CD4-positive, alpha-beta T cell treated with Interleukin-21 for 1 hour (primary cell): Measurements from ENCODE around the gene PDZD8.
"Not testable (repeated sequence)": the region's sequence is repeated elsewhere in the genome, so short reads cannot be mapped to it uniquely, and the experiment has no call there.

Experiments used
- DNase-seq: peaks from one replicate; pipeline ENCODE4 v3.0.0-alpha.2; 2020

PDZD8 gene

DNA sequence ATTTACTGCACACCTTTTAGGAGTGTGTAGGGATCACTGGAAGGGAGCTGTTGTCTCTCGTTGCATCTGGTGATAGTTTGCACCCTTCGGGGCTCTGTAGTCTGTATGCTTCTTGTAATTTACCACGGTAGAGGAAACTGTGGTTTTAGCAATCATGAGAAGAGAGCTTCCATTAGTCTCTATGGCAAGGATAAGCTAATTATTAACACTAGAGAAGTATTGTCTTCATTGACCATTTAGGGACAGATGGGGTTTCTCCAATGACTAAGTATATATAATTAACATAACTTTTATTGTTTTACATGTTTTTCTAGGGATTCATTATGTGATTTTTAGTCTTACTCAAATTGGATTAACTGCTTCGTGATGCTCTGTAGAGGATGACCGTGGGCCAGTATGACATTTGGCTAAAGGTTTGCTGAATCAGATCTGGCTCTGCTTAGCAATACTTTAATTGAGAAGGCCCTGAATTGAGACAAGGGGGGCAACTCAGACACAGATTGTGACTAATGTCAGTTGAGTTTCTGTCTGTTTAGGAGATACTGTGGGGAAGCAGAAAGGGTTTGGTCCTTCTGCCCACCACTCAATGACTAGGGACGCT lies 125.6 kb downstream of the PDZD8 start:
- no peak for DNase-seq

DNA sequence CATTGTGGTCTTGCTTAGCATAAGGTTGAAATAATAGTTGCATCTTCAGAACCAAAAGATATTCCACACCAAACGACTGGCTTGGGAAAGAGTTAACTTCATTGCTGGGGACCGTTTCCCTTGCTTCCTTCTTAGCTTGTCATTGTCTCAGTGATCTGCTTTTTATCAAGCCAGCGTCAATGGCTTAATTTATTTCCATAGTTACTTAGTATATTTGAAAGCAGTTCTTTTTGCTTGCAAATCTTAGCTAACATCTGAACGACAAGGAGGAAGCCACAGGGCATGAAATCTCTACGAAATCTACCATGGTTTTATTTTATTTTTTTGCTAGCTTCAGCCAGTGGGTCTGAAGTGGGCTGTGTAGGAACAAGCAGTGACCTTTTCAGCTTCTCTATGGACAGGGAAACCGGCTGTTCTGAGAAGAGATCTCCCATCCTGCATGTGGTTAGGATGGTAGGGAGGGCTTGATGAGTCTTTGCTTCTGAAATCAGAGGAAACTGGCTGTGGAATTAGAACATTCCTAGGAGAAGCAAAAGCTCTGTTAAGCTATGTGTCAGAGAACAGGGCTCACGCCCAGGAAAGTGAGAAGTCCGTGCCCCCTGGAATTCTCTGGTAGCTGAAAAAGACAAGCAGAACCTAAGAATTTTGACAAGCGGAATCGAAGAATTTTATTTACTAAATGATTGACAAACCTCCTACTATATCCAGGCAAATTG lies 126.3 kb downstream of the PDZD8 start:
- DNase-seq, result no peak

DNA sequence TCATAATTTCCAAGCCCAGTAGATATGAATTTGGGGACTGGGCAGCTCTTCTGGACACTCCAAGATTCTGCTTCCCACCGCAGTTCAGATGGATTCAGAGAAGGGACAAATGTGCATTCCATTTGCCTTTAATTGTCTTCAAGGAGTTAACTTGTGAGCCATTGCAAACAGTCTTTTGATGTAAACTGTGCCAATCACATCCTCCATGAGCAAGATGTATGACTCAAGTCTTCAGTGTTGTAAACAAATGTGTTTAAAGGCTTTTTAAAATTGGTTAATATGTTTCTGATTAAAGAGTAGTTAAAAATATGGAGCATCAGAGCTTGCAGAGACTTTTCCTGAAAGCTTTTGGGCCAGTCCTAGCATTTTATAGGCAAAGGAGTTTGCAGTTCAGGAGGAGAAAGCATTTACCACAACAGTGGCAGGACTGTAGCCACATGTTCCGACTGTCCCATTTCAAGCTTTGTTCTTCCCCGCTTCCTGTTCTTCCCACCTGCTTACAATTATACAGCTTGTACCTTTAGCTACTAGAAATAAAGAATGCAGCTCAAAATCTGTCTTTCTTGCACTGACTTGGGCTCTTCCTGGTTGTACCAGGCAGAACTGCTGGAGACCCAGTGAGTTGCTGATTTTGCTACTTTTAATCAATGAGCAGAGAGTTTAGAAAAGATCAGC lies 128.1 kb downstream of the PDZD8 start:
- no peak for DNase-seq

DNA sequence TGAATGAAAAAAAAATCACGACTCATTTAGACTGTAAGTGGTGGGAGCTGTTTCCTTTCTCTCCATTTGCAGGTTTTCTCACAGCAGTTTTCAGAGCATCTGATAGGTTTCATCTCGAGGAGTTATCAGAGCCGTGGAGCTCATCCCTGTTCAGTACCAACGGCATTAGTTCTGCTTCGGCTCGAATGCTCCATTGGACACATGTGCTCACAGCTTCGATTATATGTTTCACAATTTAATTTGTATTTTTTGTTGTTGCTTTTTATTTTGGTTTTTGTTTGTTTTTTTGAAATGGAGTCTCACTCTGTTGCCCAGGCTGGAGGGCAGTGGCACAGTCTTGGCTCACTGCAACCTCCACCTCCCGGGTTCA lies 132.8 kb downstream of the PDZD8 start:
- no peak for DNase-seq

DNA sequence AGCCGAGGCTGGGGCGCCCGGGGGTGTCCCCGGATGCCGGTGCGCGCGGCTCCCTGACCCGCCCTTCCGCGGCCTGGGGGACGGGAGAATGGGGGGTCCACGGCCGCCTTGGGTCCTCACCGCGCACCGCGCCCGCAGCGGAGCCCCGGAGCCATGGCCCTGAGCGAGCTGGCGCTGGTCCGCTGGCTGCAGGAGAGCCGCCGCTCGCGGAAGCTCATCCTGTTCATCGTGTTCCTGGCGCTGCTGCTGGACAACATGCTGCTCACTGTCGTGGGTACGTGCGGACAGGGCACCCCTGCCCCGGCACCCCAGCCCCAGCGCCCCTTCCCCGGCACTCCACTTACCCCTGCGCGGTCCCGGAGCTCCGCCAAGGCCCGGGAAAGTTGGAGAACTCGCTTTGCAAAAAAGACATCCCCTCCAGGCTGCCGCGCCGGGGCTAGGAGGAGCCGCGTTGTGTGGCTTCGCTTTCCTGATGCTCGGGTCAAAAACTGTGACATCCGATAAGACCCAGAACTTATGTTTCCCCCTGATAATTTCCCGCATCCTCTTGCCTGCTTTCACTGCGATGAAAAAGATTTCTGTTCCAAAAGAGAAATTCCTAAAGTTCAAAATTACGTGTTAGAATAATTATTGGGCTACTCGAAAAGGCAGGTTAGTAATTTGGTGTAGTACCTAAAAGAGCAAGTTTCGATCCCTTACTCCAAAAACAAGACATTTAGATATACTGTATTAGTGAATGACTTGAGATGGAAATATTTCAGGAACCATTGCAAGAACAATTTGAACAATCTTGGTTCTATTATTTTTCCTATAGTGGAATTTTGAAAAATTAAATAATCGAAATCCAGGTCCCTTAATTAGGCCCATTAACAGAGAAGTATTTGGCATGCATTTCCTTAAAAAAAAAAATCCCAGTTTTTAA lies 133.4 kb downstream of the PDZD8 start:
- no peak for DNase-seq

DNA sequence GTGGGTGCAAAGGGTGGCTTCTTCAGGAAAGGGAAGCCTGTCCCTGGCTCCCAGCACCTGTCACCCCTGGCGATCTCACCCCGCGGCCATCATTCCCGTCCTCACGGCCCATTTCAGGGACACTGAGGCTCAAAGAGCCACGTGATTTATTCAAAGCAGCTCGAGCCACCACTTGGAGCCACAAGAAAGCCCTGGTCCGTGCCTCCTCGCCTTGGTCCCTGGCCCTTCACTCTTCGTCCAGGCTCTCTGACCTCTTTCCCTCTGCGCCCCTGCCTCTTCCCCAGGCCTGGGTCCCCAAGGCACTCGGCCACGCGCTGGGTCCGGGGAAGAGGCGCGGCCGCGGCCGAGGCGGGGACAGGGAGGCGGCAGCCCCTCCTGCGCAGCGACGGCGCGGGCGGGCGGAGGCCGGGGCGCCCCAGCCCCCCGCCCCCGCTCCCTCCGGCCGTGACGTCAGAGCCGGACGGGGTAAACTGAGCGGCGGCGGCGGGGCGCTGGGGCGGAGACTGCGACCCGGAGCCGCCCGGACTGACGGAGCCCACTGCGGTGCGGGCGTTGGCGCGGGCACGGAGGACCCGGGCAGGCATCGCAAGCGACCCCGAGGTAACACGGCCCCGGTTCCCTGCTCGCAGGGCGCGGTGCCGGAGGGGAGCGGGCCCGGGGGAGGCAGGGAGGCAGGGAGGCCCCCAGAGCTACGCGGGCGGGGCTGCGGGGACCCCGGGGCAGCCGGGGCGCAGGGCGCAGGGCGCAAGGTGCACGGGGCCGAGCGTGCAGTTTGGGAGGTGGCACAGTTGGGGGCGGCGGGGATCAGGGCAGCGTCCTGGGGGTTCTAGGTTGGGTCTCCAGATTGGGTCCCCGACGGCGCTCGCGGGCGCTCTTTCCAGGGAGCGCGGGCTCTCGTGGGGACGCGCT lies 134.4 kb downstream of the PDZD8 start, which contains the start of gene SLC18A2:
Gene SLC18A2, plus strand, starts transcription at position 494 of the 909 bp plus-strand sequence. CDS start 580 bp downstream, outside the sequence.
- no peak for DNase-seq

DNA sequence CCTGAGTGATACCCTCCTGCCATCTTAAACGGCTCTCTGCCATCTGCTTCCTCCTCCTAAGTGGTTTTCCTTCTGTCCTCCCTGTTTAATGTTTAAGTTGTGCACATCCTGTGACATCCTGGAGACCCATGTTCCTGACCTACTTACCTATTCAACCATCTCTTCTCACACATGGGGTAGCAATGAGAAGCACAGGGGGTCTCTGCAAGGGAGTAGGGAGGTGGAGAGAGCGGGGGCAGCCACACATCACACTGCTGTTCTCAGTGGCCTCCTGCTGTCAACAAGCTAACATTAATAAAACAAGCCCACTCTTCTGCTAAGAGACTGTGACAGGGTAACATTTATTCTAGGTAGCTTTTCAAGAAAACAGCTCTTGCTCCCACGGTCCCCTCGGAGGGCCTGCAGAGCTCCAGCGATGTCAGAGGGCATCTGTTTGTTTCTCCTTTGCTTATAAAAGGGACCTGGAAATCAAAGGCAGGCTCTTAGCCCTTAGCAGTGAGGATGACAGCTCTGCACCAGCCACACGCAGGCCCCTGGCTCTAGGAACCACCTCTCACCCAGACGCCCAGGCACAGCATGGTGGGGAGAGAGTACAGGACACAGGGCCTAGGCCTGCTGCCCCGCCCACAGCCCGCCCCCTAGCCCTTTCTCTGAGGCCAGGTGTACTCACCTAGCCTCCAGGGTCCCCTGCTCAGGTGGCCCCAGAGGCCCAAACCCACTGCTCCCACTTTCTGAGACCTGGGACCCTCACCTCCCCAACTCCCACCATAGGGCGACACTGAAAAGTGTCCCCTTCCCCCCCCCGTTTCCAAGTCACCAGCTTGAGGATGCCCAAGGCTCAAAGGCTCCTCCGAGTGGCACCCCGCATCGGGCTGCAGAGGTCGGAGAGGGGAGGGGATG lies 135.3 kb downstream of the PDZD8 start:
- DNase-seq, result no peak

DNA sequence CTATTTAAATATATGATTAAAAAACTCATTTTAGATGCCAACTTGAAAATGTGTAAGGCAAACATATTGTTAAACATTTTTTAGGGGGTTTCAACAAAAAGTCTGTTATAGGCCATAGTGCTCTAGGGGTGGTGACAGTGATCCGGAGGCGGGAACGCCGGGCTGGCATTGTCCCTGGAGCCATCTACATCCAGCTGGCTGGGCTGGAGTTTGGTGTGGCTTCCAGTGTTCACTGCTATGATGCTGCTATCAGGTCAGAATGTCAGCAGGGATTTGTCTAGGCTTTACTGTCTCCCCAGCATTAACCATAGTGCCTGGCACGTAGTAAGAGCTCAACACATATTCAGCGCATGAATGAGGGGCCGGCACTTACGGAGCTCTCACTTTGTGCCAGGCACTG lies 136.2 kb downstream of the PDZD8 start:
- DNase-seq, result no peak

DNA sequence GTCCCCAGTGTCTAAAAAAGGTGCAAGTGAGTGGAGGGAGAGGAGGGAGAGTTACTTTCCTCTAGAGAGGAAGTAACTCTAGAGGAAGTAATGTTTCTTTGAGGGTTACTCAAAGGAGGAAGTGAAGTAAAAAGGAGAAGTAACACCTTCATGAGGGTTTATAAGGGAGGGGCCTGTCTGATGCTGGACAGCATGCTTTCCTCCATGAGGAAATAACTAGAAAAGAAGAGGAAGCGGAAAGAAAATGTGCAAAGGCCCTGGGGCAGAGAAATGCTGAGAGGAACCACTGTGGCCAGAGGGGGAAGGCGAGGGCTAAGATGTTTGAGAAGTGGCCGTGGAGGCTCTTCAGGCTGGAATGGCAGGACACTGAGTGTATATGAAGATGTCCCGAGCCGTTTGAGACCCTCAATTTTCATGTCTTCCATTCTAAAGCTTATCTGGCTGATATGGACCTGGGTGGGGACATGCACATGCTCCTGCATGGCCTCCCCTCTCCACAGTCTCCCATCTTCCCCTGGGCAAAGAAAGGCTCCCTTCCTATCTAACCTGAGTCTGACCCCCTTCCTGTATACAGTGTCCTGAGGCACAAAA lies 137.7 kb downstream of the PDZD8 start:
- DNase-seq, result peak; percentile 5

DNA sequence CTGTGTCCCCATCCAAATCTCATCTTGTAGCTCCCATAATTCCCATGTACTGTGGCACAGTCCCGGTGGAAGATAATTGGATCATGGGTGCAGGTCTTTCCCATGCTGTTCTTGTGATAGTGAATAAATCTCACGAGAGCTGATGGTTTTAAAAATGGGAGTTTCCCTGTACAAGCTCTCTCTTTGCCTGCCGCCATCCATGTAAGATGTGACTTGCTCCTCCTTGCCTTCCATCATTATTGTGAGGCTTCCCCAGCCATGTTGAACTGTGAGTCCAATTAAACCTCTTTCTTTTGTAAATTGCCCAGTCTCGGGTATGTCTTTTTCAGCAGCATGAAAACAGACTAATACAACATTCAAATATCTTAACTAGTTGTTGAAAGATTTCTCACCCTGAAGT lies 145.1 kb downstream of the PDZD8 start:
- DNase-seq, result not testable (repeated sequence)

DNA sequence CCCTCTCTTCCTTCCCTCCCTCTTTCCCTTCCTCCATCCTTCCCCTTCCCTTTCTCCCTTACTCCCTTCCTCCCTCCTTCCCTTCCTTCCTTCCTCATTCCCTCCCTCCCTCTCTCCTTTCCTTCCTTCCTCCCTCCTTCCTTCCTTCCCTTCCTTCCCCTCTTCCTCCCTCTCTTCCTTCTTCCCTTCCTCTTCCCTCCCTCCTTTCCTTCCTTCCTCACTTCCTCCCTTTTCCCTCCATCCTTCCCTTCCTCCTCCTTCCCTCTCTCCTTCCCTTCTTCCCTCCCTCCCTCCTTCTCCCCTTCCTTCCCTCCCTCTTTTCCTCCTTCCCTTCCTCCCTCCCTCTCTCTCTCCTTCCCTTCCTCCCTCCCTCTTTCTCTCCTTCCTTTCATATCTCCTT lies 147.0 kb downstream of the PDZD8 start:
- DNase-seq, result no peak
